Measurements from ENCODE around the gene SNX5.

Gene SNX5

DNA sequence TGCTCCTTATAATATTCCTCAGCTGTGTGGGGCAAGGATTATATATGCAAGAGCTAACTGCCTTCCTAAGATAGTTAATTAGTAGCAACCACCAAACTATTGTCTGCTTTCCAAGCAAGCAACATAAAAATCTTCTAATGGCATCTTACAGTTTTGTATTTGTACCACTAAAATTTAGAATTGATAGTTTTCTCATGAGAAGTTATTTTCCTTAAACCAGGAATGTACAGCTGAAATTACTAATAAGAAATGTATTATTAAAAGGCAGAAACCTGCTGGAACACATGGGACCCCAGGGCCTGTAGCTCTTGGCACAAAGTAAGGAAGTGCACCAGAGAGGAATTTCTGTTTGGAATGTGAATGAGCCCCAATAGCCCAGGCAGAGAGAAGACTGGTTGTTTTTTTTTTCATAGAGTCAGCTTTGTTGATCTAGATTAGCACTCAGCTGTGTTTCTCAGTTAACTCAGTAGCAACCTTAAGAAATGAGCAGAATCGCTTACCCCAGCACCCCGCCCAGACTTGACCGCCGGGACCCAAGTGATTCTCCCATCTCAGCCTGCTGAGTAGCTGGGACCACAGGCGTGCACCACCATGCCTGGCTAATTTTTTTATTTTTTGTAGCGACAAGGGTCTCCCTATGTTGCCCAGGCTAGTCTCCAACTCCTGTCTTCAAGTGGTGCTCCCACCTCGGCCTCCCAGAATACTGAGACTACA is 2.9 kb upstream of the SNX5 start:
- peaks cover 82% of the 10 kb centered on the region for H3K79me2 ChIP-seq (ENCODE audit: control insufficient read depth, insufficient read depth, low read length)
- peak overlapping the region; percentile 58 for H3K9ac ChIP-seq (ENCODE audit: low read length)
- no peak overlapping the region for H2AK5ac ChIP-seq (ENCODE audit: low read length)
- peaks cover 2% of the 10 kb centered on the region for H3K79me1 ChIP-seq (ENCODE audit: low read length)
- H2BK5ac ChIP-seq (ENCODE audit: low read length), result no peak overlapping the region
- DNase-seq, result peak; percentile 84
- peak overlapping the region; percentile 68 for H3K56ac ChIP-seq (ENCODE audit: low read length)
- WGBS (ENCODE audit: extremely low coverage, insufficient coverage, low lambda C conversion rate), result no CpG with 5 or more reads among the region's 7 CpGs
- peak overlapping the region; percentile 95 for H3K18ac ChIP-seq (ENCODE audit: low read length)
- H4K8ac ChIP-seq (ENCODE audit: low read depth, low read length), result no peak overlapping the region
- H3K4me3 ChIP-seq (ENCODE audit: low read length), result peak overlapping the region; percentile 20
- no peaks in the 10 kb centered on the region for H3K4me1 ChIP-seq (ENCODE audit: control insufficient read depth, low read depth, low read length)
- H3K27ac ChIP-seq (ENCODE audit: low read depth, low read length), result no peak overlapping the region
- no peak overlapping the region for H4K5ac ChIP-seq (ENCODE audit: low read length)
- H2BK15ac ChIP-seq (replicated peaks; ENCODE audit: low read depth), result no peak overlapping the region
- peak overlapping the region; percentile 54 for H3K4me2 ChIP-seq (ENCODE audit: low read length)
- H3K4ac ChIP-seq (ENCODE audit: low read depth, low read length), result no peak overlapping the region
- H2BK120ac ChIP-seq (ENCODE audit: low read depth, low read length), result no peak overlapping the region
- no peak overlapping the region for H3K23ac ChIP-seq (ENCODE audit: low read length)
- H3K36me3 ChIP-seq (ENCODE audit: control insufficient read depth, insufficient read depth, low read length), result peaks cover 3% of the 10 kb centered on the region
- no peaks in the 10 kb centered on the region for H3K27me3 ChIP-seq (ENCODE audit: insufficient read depth, low read length, poor library complexity)

DNA sequence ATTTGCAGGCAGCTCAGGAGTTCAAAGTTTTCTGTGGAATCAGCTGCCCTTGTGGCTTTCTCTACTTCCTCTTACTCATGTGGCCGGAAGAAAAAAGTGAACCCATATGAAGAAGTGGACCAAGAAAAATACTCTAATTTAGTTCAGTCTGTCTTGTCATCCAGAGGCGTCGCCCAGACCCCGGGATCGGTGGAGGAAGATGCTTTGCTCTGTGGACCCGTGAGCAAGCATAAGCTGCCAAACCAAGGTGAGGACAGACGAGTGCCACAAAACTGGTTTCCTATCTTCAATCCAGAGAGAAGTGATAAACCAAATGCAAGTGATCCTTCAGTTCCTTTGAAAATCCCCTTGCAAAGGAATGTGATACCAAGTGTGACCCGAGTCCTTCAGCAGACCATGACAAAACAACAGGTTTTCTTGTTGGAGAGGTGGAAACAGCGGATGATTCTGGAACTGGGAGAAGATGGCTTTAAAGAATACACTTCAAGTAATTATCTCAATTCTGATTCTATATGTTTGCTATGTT is 1.4 kb upstream of the SNX5 start:
- H3K27ac ChIP-seq (ENCODE audit: low read depth, low read length), result peak overlapping the region; percentile 98
- H3K79me1 ChIP-seq (ENCODE audit: low read length), result no peaks in the 10 kb centered on the region
- H3K56ac ChIP-seq (ENCODE audit: low read length), result peak overlapping the region; percentile 95
- H3K27me3 ChIP-seq (ENCODE audit: insufficient read depth, low read length, poor library complexity), result no peaks in the 10 kb centered on the region
- no peaks in the 10 kb centered on the region for H3K36me3 ChIP-seq (ENCODE audit: control insufficient read depth, insufficient read depth, low read length)
- peak overlapping the region; percentile 68 for H3K4me3 ChIP-seq (ENCODE audit: low read length)
- no peak overlapping the region for H2AK5ac ChIP-seq (ENCODE audit: low read length)
- peak overlapping the region; percentile 28 for H3K4me2 ChIP-seq (ENCODE audit: low read length)
- H3K79me2 ChIP-seq (ENCODE audit: control insufficient read depth, insufficient read depth, low read length), result peaks cover 88% of the 10 kb centered on the region
- no peak overlapping the region for H2BK120ac ChIP-seq (ENCODE audit: low read depth, low read length)
- H2BK15ac ChIP-seq (replicated peaks; ENCODE audit: low read depth), result no peak overlapping the region
- no peak overlapping the region for H4K8ac ChIP-seq (ENCODE audit: low read depth, low read length)
- H3K4ac ChIP-seq (ENCODE audit: low read depth, low read length), result no peak overlapping the region
- peak overlapping the region; percentile 94 for H3K18ac ChIP-seq (ENCODE audit: low read length)
- peaks cover 4% of the 10 kb centered on the region for H3K4me1 ChIP-seq (ENCODE audit: control insufficient read depth, low read depth, low read length)
- WGBS (ENCODE audit: extremely low coverage, insufficient coverage, low lambda C conversion rate), result no CpG with 5 or more reads among the region's 9 CpGs
- no peak overlapping the region for H3K23ac ChIP-seq (ENCODE audit: low read length)
- peak overlapping the region; percentile 7 for H2BK5ac ChIP-seq (ENCODE audit: low read length)
- DNase-seq, result peak; percentile 81
- H4K5ac ChIP-seq (ENCODE audit: low read length), result no peak overlapping the region
- peak overlapping the region; percentile 93 for H3K9ac ChIP-seq (ENCODE audit: low read length)

GRCh38 chr20:17969278-17969883 is 787 bp upstream of the SNX5 start:
- Histone ChIP-seq H2BK120ac (ENCODE audit: low read depth, low read length) (peak overlapping the region; percentile 17), H3K9ac (ENCODE audit: low read length) (peak overlapping the region; percentile 93), H3K4me1 (ENCODE audit: control insufficient read depth, low read depth, low read length) (peaks cover 8% of the 10 kb centered on the region), H3K27ac (ENCODE audit: low read depth, low read length) (peak overlapping the region; percentile 98), H3K36me3 (ENCODE audit: control insufficient read depth, insufficient read depth, low read length) (no peaks in the 10 kb centered on the region), H3K27me3 (ENCODE audit: insufficient read depth, low read length, poor library complexity) (no peaks in the 10 kb centered on the region), H3K79me2 (ENCODE audit: control insufficient read depth, insufficient read depth, low read length) (peaks cover 90% of the 10 kb centered on the region), H4K5ac (ENCODE audit: low read length) (no peak overlapping the region), H3K4me3 (ENCODE audit: low read length) (peak overlapping the region; percentile 68), H3K79me1 (ENCODE audit: low read length) (no peaks in the 10 kb centered on the region), H4K8ac (ENCODE audit: low read depth, low read length) (no peak overlapping the region), H2BK15ac (replicated peaks; ENCODE audit: low read depth) (no peak overlapping the region), H2BK5ac (ENCODE audit: low read length) (peak overlapping the region; percentile 93), H3K4ac (ENCODE audit: low read depth, low read length) (peak overlapping the region; percentile 98), H3K56ac (ENCODE audit: low read length) (peak overlapping the region; percentile 95), H3K23ac (ENCODE audit: low read length) (no peak overlapping the region), H3K4me2 (ENCODE audit: low read length) (peak overlapping the region; percentile 45), H3K18ac (ENCODE audit: low read length) (peak overlapping the region; percentile 94), H2AK5ac (ENCODE audit: low read length) (no peak overlapping the region)
- no CpG with 5 or more reads among the region's 28 CpGs for WGBS (ENCODE audit: extremely low coverage, insufficient coverage, low lambda C conversion rate)
- peak; percentile 86 for DNase-seq

DNA sequence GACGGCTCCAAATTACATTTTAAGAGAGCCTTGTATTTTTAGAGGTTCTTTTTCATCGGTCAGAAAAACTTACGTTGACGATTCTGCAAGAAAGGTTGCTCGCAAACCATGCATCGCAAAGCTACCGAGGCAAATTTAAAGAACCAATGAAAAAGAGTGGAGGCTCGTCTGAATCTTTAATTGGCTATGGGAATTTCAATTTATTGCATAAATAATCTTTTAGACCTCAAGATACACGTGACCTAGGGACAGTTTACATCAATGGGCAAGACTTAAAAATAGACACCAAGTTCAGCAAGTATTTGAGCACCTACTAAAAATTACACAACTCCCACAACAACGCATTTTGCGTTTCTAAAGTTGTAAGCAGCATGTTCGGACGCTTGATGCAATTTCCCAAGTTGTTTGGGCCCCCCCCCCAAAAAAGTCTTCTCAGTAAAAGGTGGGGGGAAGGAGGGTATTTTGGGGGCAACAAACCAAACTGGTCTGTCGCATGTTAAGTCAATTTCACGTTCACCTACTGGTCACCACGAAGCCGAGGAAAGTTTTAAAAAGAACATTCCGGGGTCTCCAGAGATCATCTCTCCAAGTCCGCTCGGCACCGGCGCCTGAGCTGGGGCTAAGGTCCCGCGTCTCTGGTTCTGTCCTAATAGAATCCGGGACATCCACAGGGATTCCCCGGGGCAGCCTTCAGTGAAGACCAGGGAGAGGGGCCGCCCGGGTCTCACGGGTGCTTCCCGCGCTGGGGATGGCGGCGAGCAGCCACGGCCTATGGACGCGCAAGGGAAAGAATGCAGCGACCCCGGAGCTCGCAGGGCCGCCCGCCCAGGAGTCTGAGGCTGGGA is 851 bp downstream of the SNX5 start:
- H2BK5ac ChIP-seq (ENCODE audit: low read length), result peak overlapping the region; percentile 47
- peak; percentile 38 for DNase-seq
- no peak overlapping the region for H2BK15ac ChIP-seq (replicated peaks; ENCODE audit: low read depth)
- peaks cover 19% of the 10 kb centered on the region for H3K4me1 ChIP-seq (ENCODE audit: control insufficient read depth, low read depth, low read length)
- H3K79me1 ChIP-seq (ENCODE audit: low read length), result no peaks in the 10 kb centered on the region
- H3K36me3 ChIP-seq (ENCODE audit: control insufficient read depth, insufficient read depth, low read length), result peaks cover 3% of the 10 kb centered on the region
- WGBS (ENCODE audit: extremely low coverage, insufficient coverage, low lambda C conversion rate), result no CpG with 5 or more reads among the region's 41 CpGs
- H3K4ac ChIP-seq (ENCODE audit: low read depth, low read length), result peak overlapping the region; percentile 88
- H3K27me3 ChIP-seq (ENCODE audit: insufficient read depth, low read length, poor library complexity), result no peaks in the 10 kb centered on the region
- peak overlapping the region; percentile 82 for H3K18ac ChIP-seq (ENCODE audit: low read length)
- peak overlapping the region; percentile 86 for H3K23ac ChIP-seq (ENCODE audit: low read length)
- H4K8ac ChIP-seq (ENCODE audit: low read depth, low read length), result peak overlapping the region; percentile 67
- peak overlapping the region; percentile 88 for H3K4me3 ChIP-seq (ENCODE audit: low read length)
- H3K56ac ChIP-seq (ENCODE audit: low read length), result peak overlapping the region; percentile 95
- peak overlapping the region; percentile 10 for H2BK120ac ChIP-seq (ENCODE audit: low read depth, low read length)
- peak overlapping the region; percentile 83 for H3K9ac ChIP-seq (ENCODE audit: low read length)
- H3K4me2 ChIP-seq (ENCODE audit: low read length), result peak overlapping the region; percentile 44
- H4K5ac ChIP-seq (ENCODE audit: low read length), result peak overlapping the region; percentile 5
- no peak overlapping the region for H2AK5ac ChIP-seq (ENCODE audit: low read length)
- peak overlapping the region; percentile 93 for H3K27ac ChIP-seq (ENCODE audit: low read depth, low read length)
- H3K79me2 ChIP-seq (ENCODE audit: control insufficient read depth, insufficient read depth, low read length), result peaks cover 92% of the 10 kb centered on the region

- no peak overlapping the region for H3K4ac ChIP-seq (ENCODE audit: low read depth, low read length)
- H3K4me2 ChIP-seq (ENCODE audit: low read length), result peak overlapping the region; percentile 97
- peaks cover 92% of the 10 kb centered on the region for H3K79me2 ChIP-seq (ENCODE audit: control insufficient read depth, insufficient read depth, low read length)
- H3K27ac ChIP-seq (ENCODE audit: low read depth, low read length), result no peak overlapping the region
- no peaks in the 10 kb centered on the region for H3K27me3 ChIP-seq (ENCODE audit: insufficient read depth, low read length, poor library complexity)
- no peak overlapping the region for H2BK15ac ChIP-seq (replicated peaks; ENCODE audit: low read depth)
- no CpG with 5 or more reads among the region's 9 CpGs for WGBS (ENCODE audit: extremely low coverage, insufficient coverage, low lambda C conversion rate)
- no peaks in the 10 kb centered on the region for H3K79me1 ChIP-seq (ENCODE audit: low read length)
- no peak overlapping the region for H2BK120ac ChIP-seq (ENCODE audit: low read depth, low read length)
- H4K5ac ChIP-seq (ENCODE audit: low read length), result no peak overlapping the region
- no peak overlapping the region for H3K23ac ChIP-seq (ENCODE audit: low read length)
- H3K36me3 ChIP-seq (ENCODE audit: control insufficient read depth, insufficient read depth, low read length), result peaks cover 3% of the 10 kb centered on the region
- H3K4me1 ChIP-seq (ENCODE audit: control insufficient read depth, low read depth, low read length), result peaks cover 21% of the 10 kb centered on the region
- no peak overlapping the region for H3K18ac ChIP-seq (ENCODE audit: low read length)
- peak overlapping the region; percentile 83 for H3K9ac ChIP-seq (ENCODE audit: low read length)
- peak overlapping the region; percentile 89 for H3K56ac ChIP-seq (ENCODE audit: low read length)
- peak overlapping the region; percentile 82 for H3K4me3 ChIP-seq (ENCODE audit: low read length)
- no peak overlapping the region for H2BK5ac ChIP-seq (ENCODE audit: low read length)
- no peak overlapping the region for H2AK5ac ChIP-seq (ENCODE audit: low read length)
- H4K8ac ChIP-seq (ENCODE audit: low read depth, low read length), result no peak overlapping the region
- DNase-seq, result peak; percentile 45
Observed at GRCh38 chr20:17966432-17967310, 1.9 kb downstream of the SNX5 start.

Data from mesendoderm (in vitro differentiated cells).